HepG2 (cell line): ENCODE measurements around the gene NFATC1. TPM values are rescaled to one million over a fixed set of nuclear protein-coding genes. Genes with fewer than 3 reads are reported as not detected.

Experiments used
- ATAC-seq: fragments of 200-7000 bp; cut with Tn5 transposase; 3 replicates; pipeline ENCODE4 v1.9.1; 2020; ENCODE audit warnings: mild to moderate bottlenecking, moderate library complexity
- BruUV-seq: library from RNA; stranded (reverse); fragments of 400-500 nt; replicated peaks from 2 replicates; lab custom pipeline; 2021; lab: Mats Ljungman, UMichigan
- CTCF ChIA-PET: fragments of 300-600 bp; formaldehyde crosslinking; extraction: SDS; loops from one replicate; lab custom pipeline; 2021; ENCODE audit warnings: low total read pairs, inconsistent platforms, low intra/inter-chr PET ratio; lab: Yijun Ruan, JAX
- POLR2A ChIA-PET: fragments of 350-600 bp; sonication (Branson Sonifier 250); formaldehyde crosslinking; loops from one replicate; lab custom pipeline; 2020; ENCODE audit warnings: antibody characterized with exemption, inconsistent platforms; lab: Yijun Ruan, JAX
- DNase-seq: peaks from one replicate; pipeline ENCODE4 v3.0.0-alpha.2; 2015; ENCODE audit warnings: low spot score
- FAIRE-seq: peaks from 3 replicates; lab custom pipeline; 2011; peaks lifted over from hg19 to GRCh38; lab: Jason Lieb, UNC
- H2AFZ ChIP-seq: one replicate; pipeline ENCODE4 v1.6.1; 2011; ENCODE audit warnings: low read length, inconsistent platforms
- H3K27ac ChIP-seq: fragments of 300-600 bp; 3 replicates; pipeline ENCODE4 v1.8.0; 2011; ENCODE audit warnings: mixed run types, mild to moderate bottlenecking, mixed read lengths, low read length, inconsistent platforms; ENCODE audit not compliant: insufficient read depth; ENCODE audit errors: extremely low read length
- H3K27me3 ChIP-seq, 2 experiments: fragments of 200-600 bp in 1 of 2; 2 replicates in 1 of 2; 3 replicates in 1 of 2; pipeline versions ENCODE4 v1.6.0 to v1.8.0; 2011; ENCODE audit warnings: low read length in 2 of 2, mild to moderate bottlenecking in 2 of 2, moderate library complexity in 2 of 2, inconsistent platforms in 1 of 2; ENCODE audit not compliant: insufficient read depth in 2 of 2, control insufficient read depth in 1 of 2
- H3K36me3 ChIP-seq, 2 experiments: fragments of 200-600 bp in 1 of 2; replicated peaks in 1 of 2; 2 replicates in 1 of 2; 3 replicates in 1 of 2; pipeline versions ENCODE4 v1.5.1 to v1.8.0; 2011; ENCODE audit warnings: low read length in 2 of 2, inconsistent platforms in 1 of 2; ENCODE audit not compliant: insufficient read depth in 2 of 2, control insufficient read depth in 1 of 2
- H3K4me1 ChIP-seq: 2 replicates; pipeline ENCODE4 v1.5.1; 2012; ENCODE audit warnings: low read length, inconsistent platforms; ENCODE audit not compliant: insufficient read depth
- H3K4me2 ChIP-seq: 2 replicates; pipeline ENCODE4 v1.6.0; 2011; ENCODE audit warnings: low read depth, low read length, inconsistent platforms
- H3K4me3 ChIP-seq, 3 experiments: fragments of 200-600 bp in 1 of 3; sonication (generic), shearing (Covaris generic) in 1 of 3; replicated peaks in 1 of 3; 2 replicates each; pipeline ENCODE4 v1.5.1; 2011 to 2016; ENCODE audit warnings: low read length in 3 of 3, inconsistent platforms in 2 of 3, low read depth in 2 of 3, mild to moderate bottlenecking in 2 of 3, control low read depth in 1 of 3, mixed read lengths in 1 of 3; ENCODE audit not compliant: insufficient read depth in 1 of 3
- H3K79me2 ChIP-seq: one replicate; pipeline ENCODE4 v1.6.1; 2011; ENCODE audit warnings: low read length, inconsistent platforms; ENCODE audit not compliant: insufficient read depth
- H3K9ac ChIP-seq: 2 replicates; pipeline ENCODE4 v1.6.0; 2011; ENCODE audit warnings: mild to moderate bottlenecking, low read depth, low read length, inconsistent platforms; ENCODE audit not compliant: insufficient read depth
- H3K9me3 ChIP-seq: 2 replicates; pipeline ENCODE4 v1.5.1; 2012; ENCODE audit warnings: mild to moderate bottlenecking, low read length
- H4K20me1 ChIP-seq: 2 replicates; pipeline ENCODE4 v1.6.0; 2011; ENCODE audit warnings: inconsistent platforms, mild to moderate bottlenecking, low read length, moderate library complexity; ENCODE audit not compliant: insufficient read depth
- GLI4 ChIP-seq: sonication (generic); formaldehyde crosslinking; IDR thresholded peaks from 2 replicates; pipeline ENCODE4 v1.5.1; 2020; ENCODE audit warnings: missing genetic modification reagents, mild to moderate bottlenecking, moderate library complexity, borderline replicate concordance
- HDAC2 ChIP-seq: sonication (generic); formaldehyde crosslinking; IDR thresholded peaks from 2 replicates; pipeline ENCODE4 v1.4.0; 2020; ENCODE audit warnings: missing genetic modification reagents
- NAIF1 ChIP-seq: sonication (generic); formaldehyde crosslinking; IDR thresholded peaks from 2 replicates; pipeline ENCODE4 v1.5.0; 2020; ENCODE audit warnings: mild to moderate bottlenecking, missing genetic modification reagents, borderline replicate concordance
- NR2F2 ChIP-seq: IDR thresholded peaks from 2 replicates; pipeline ENCODE4 v1.6.1; 2012; ENCODE audit warnings: low read depth, inconsistent platforms, borderline replicate concordance
- REPIN1 ChIP-seq: sonication (generic); formaldehyde crosslinking; IDR thresholded peaks from 2 replicates; pipeline ENCODE4 v1.8.0; 2022; ENCODE audit warnings: missing genetic modification reagents, low read depth, mild to moderate bottlenecking, borderline replicate concordance
- SKIL ChIP-seq: sonication (generic); formaldehyde crosslinking; IDR thresholded peaks from 2 replicates; pipeline ENCODE4 v1.8.0; 2022; ENCODE audit warnings: missing genetic modification reagents, mild to moderate bottlenecking, moderate library complexity, borderline replicate concordance
- SOX6 ChIP-seq, 2 experiments: fragments of 450-650 bp in 1 of 2; sonication (generic) in 1 of 2; formaldehyde crosslinking in 1 of 2; IDR thresholded peaks; 2 replicates each; pipeline versions ENCODE4 v1.4.0 to v1.6.1; 2017 to 2020; ENCODE audit warnings: antibody characterized with exemption in 1 of 2, mild to moderate bottlenecking in 1 of 2, missing genetic modification reagents in 1 of 2
- SRSF1 ChIP-seq: fragments of 200-400 bp; formaldehyde crosslinking; optimal IDR thresholded peaks from 2 replicates; pipeline ENCODE3; 2017; ENCODE audit warnings: mild to moderate bottlenecking, low read depth, low read length, moderate library complexity
- SRY ChIP-seq: sonication (generic); formaldehyde crosslinking; IDR thresholded peaks from 2 replicates; pipeline ENCODE4 v1.8.0; 2022; ENCODE audit warnings: mild to moderate bottlenecking, missing genetic modification reagents
- ZFP36L2 ChIP-seq: sonication (generic); formaldehyde crosslinking; IDR thresholded peaks from 2 replicates; pipeline ENCODE4 v1.4.0; 2020; ENCODE audit warnings: missing genetic modification reagents
- ZFP82 ChIP-seq: sonication (generic); formaldehyde crosslinking; IDR thresholded peaks from 2 replicates; pipeline ENCODE4 v1.5.1; 2020; ENCODE audit warnings: mild to moderate bottlenecking, missing genetic modification reagents, borderline replicate concordance
- ZMYM4 ChIP-seq: sonication (generic); formaldehyde crosslinking; IDR thresholded peaks from 2 replicates; pipeline ENCODE4 v1.8.1; 2023; ENCODE audit warnings: mild to moderate bottlenecking, missing genetic modification reagents
- ZNF180 ChIP-seq: sonication (generic); formaldehyde crosslinking; IDR thresholded peaks from 2 replicates; pipeline ENCODE4 v1.4.0; 2020; ENCODE audit warnings: low read depth, missing genetic modification reagents, borderline replicate concordance
- ZNF329 ChIP-seq: sonication (generic); formaldehyde crosslinking; IDR thresholded peaks from 2 replicates; pipeline ENCODE4 v1.9.0; 2021; ENCODE audit warnings: low read depth, mild to moderate bottlenecking, missing genetic modification reagents
- ZNF570 ChIP-seq: sonication (generic); formaldehyde crosslinking; IDR thresholded peaks from 2 replicates; pipeline ENCODE4 v1.4.0; 2020; ENCODE audit warnings: mild to moderate bottlenecking, missing genetic modification reagents, borderline replicate concordance
- ZNF780A ChIP-seq: sonication (generic); formaldehyde crosslinking; IDR thresholded peaks from 2 replicates; pipeline ENCODE4 v1.8.0; 2022; ENCODE audit warnings: mild to moderate bottlenecking, missing genetic modification reagents, moderate library complexity
- WGBS: methylation state at CpG from one replicate; pipeline ENCODE4 v1.1.6; 2017; ENCODE audit warnings: low lambda C conversion rate; 5-methylcytosine and 5-hydroxymethylcytosine counted together
- in situ Hi-C: cut with HindIII; loops from 2 replicates; pipeline ENCODE4 v1.10.0; 2017; ENCODE audit warnings: low pct_unique_long_range_greater_than_20kb; ENCODE audit not compliant: extremely low pct_ligation_motif_present
- intact Hi-C: fragments of 100-400 bp; cut with micrococcal nuclease; formaldehyde crosslinking; loops from one replicate; pipeline ENCODE4 v1.10.0; 2022; ENCODE audit not compliant: unreplicated experiment
- polyA plus RNA-seq, 8 experiments: library from polyadenylated mRNA; depleted of rRNA in 3 of 8; stranded (reverse) in 7 of 8; unstranded in 1 of 8; fragments of >200 nt; fragmentation: Illumina TruSeq in 4 of 8; extraction: Trizol in 4 of 8; gene quantifications; 2 replicates each; pipeline versions ENCODE4 v1.2.1 to v1.2.3, GENCODE V29; 2011 to 2016; ENCODE audit warnings: low read depth in 4 of 8, missing spikeins in 1 of 8, mixed read lengths in 1 of 8; ENCODE audit not compliant: insufficient read depth in 1 of 8
- total RNA-seq, 5 experiments: library from RNA; depleted of rRNA; stranded (reverse); fragments of >200 nt; fragmentation: Illumina TruSeq; extraction: Trizol; gene quantifications; 2 replicates each; pipeline ENCODE4 v1.2.3, GENCODE V29; 2016; ENCODE audit warnings: low read depth in 1 of 5
- TF ChIP-seq, protein P1 (sequence below): IDR thresholded peaks from 2 replicates; pipeline ENCODE4 v1.6.1; 2016; ENCODE audit warnings: mild to moderate bottlenecking, missing biosample characterization, missing genetic modification reagents

NFATC1 gene
- total and polyA plus RNA-seq, 2 of the 13 experiments (the other 11 are each of a cell fraction or from before 2014, with no cell fraction given), result not detected

DNA sequence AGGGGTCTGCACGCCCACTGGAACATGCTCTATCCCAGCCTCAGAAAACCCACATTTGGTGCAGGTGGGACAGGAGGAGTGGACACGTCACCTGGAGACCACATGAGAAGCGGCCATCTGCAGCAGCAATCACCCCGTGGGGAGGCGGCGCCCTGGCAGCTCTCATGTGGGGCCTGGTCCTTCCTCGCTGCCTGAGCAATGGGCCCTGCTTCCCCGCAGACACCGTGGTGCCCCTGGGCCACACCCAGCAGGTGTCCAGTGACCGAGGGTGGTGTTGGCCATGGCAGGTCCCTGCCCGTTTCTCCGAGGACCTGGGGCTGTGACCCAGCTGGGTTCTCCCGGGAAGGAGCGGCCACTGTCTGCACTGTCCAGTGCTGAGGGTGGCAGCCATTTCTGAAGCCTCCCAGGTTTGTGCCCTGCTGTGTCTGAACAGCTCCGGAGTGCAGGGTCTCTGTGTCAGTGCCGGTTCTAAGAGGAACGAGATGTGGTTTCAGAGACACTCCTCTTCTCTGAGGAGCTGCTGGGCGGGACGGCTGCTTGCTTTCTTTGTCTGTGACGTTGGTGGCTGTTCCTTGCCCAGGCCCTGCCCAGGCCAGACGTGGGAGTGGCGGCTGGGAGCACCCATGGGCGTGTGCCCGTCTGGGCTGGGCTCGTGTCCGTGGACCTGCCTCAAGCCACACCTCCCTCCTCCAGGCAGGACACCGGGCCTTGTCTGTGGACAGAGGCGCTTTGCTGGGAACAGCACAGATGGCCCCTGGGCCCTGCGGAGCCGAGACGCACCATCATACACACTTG, 44.8 kb downstream of the NFATC1 start:
- Histone ChIP-seq H3K4me1 (no peaks in the 10 kb centered on the region), H3K4me3 (no peak overlapping the region), H3K9me3 (no peaks in the 10 kb centered on the region), H3K79me2 (no peaks in the 10 kb centered on the region), H3K27me3 (peaks cover 30 to 87% of the 10 kb centered on the region in 2 experiments), H3K36me3 (no peaks in the 10 kb centered on the region), H3K27ac (no peak overlapping the region), H2AFZ (no peak overlapping the region), H3K4me2 (no peak overlapping the region), H3K9ac (no peak overlapping the region), H4K20me1 (no peaks in the 10 kb centered on the region)
- TF ChIP-seq ZMYM4 (CRISPR knock-in tag) (no peak), ZNF329 (CRISPR knock-in tag) (no peak), SOX6 (IDR thresholded peaks at IDR 0.05) (no peak), SOX6 (CRISPR knock-in tag; IDR thresholded peaks at IDR 0.05) (no peak), SRSF1 (no peak), ZFP36L2 (CRISPR knock-in tag) (no peak), SRY (no peak), ZNF180 (CRISPR knock-in tag) (no peak)
- in situ Hi-C loops (no loop called here), intact Hi-C loops (no loop called here)
- BruUV-seq, result no TSS peak
- ATAC-seq, result 0 out of 3 replicates have a peak, but pooled peaks have one; percentile 9
- DNase-seq, result no peak
- no peak for FAIRE-seq
- WGBS, result 11% methylated on average over 11 of the region's 31 CpGs
- ChIA-PET POLR2A (no interaction called here), CTCF (no interaction called here)

DNA sequence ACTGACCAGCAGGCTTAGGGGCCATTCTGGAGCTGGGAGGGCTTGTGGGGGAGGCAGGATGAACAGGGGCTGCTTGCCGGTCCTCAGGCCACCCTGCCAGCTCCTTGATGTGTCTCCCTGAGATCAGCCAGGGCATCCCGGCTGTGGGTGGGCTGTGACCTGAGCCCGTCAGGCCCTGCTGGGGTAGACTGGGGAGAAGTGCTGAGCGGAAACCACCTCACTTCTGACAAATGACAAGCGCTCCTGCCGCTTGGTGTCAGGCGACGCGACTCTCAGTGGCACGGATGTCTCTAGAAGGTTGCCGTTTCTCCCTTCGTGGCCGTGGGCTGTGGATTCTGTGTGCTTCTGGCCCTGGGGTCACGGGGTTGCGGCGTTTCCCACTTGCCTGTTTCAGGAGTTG, 45.7 kb downstream of the NFATC1 start:
- peaks cover 30 to 88% of the 10 kb centered on the region in 2 experiments for H3K27me3 ChIP-seq
- no peaks in the 10 kb centered on the region for H3K79me2 ChIP-seq
- DNase-seq (no peak), ATAC-seq (no peak), FAIRE-seq (no peak)
- H4K20me1 ChIP-seq, result no peaks in the 10 kb centered on the region
- no peaks in the 10 kb centered on the region for H3K4me1 ChIP-seq
- H3K9ac ChIP-seq, result no peak overlapping the region
- in situ Hi-C loops, result no loop called here
- no peak overlapping the region for H3K4me2 ChIP-seq
- no peaks in the 10 kb centered on the region for H3K36me3 ChIP-seq
- 42% methylated on average over 10 of the region's 16 CpGs for WGBS
- H2AFZ ChIP-seq, result no peak overlapping the region
- no TSS peak for BruUV-seq
- ChIA-PET CTCF (no interaction called here), POLR2A (no interaction called here)
- no peak overlapping the region for H3K27ac ChIP-seq
- intact Hi-C loops, result no loop called here
- H3K4me3 ChIP-seq, result no peak overlapping the region
- no peaks in the 10 kb centered on the region for H3K9me3 ChIP-seq
- TF ChIP-seq ZNF780A (CRISPR knock-in tag), result no peak
- TF ChIP-seq NR2F2, result no peak
- no peak for TF ChIP-seq HDAC2 (CRISPR knock-in tag)
- TF ChIP-seq NAIF1, result no peak
- TF ChIP-seq GLI4 (CRISPR knock-in tag), result no peak
- TF ChIP-seq, protein P1, sequence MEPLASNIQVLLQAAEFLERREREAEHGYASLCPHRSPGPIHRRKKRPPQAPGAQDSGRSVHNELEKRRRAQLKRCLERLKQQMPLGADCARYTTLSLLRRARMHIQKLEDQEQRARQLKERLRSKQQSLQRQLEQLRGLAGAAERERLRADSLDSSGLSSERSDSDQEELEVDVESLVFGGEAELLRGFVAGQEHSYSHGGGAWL (CRISPR knock-in tag), result no peak
- no peak for TF ChIP-seq SKIL (CRISPR knock-in tag)
- TF ChIP-seq ZNF570, result no peak
- no peak for TF ChIP-seq ZFP82 (CRISPR knock-in tag)
- no peak for TF ChIP-seq REPIN1
